SK-N-SH treated with all-trans-retinoic acid at 6 μM for 48 hours (cell line): ENCODE measurements around the gene GLP1R.

Experiments
- BACH2 ChIP-seq: fragments of 250-450 bp; sonication (Bioruptor Pico); IDR thresholded peaks from 2 replicates; pipeline ENCODE4 v1.9.0; 2021; ENCODE audit warnings: mild to moderate bottlenecking, borderline replicate concordance
- CREB5 ChIP-seq: fragments of 250-450 bp; sonication (Bioruptor Pico); IDR thresholded peaks from 2 replicates; pipeline ENCODE4 v1.5.1; 2020; ENCODE audit warnings: low read depth, mild to moderate bottlenecking, moderate library complexity
- CSDC2 ChIP-seq: fragments of 250-450 bp; sonication (Bioruptor Pico); IDR thresholded peaks from 2 replicates; pipeline ENCODE4 v1.5.0; 2020; ENCODE audit warnings: mild to moderate bottlenecking, moderate library complexity
- CSRNP3 ChIP-seq: fragments of 250-450 bp; sonication (Bioruptor Pico); IDR thresholded peaks from 2 replicates; pipeline ENCODE4 v1.5.1; 2021; ENCODE audit warnings: mild to moderate bottlenecking, moderate library complexity
- ISL1 ChIP-seq: fragments of 250-450 bp; sonication (Bioruptor Pico); IDR thresholded peaks from 2 replicates; pipeline ENCODE4 v2.1.2; 2022; ENCODE audit warnings: mild to moderate bottlenecking, moderate library complexity
- OSR1 ChIP-seq: fragments of 250-450 bp; sonication (Bioruptor Pico); IDR thresholded peaks from 2 replicates; pipeline ENCODE4 v1.8.0; 2022; ENCODE audit warnings: moderate library complexity, mild to moderate bottlenecking, inconsistent platforms
- PATZ1 ChIP-seq: fragments of 250-450 bp; sonication (Bioruptor Pico); IDR thresholded peaks from 2 replicates; pipeline ENCODE4 v1.8.0; 2020; ENCODE audit warnings: mild to moderate bottlenecking, moderate library complexity, borderline replicate concordance
- PPARA ChIP-seq: fragments of 250-450 bp; sonication (Bioruptor Pico); IDR thresholded peaks from 2 replicates; pipeline ENCODE4 v1.5.0; 2020; ENCODE audit warnings: mild to moderate bottlenecking, borderline replicate concordance
- RARB ChIP-seq: fragments of 250-450 bp; sonication (Bioruptor Pico); IDR thresholded peaks from 2 replicates; pipeline ENCODE4 v1.8.0; 2021; ENCODE audit warnings: mild to moderate bottlenecking, moderate library complexity
- ZFP3 ChIP-seq: fragments of 250-450 bp; sonication (Bioruptor Pico); IDR thresholded peaks from 2 replicates; pipeline ENCODE4 v1.5.0; 2020; ENCODE audit warnings: mild to moderate bottlenecking, moderate library complexity
- ZFP30 ChIP-seq: fragments of 450-650 bp; formaldehyde crosslinking; IDR thresholded peaks from 2 replicates; pipeline ENCODE4 v1.5.0; 2022; ENCODE audit warnings: mild to moderate bottlenecking, moderate library complexity
- ZNF565 ChIP-seq: fragments of 450-650 bp; formaldehyde crosslinking; conservative IDR thresholded peaks from 2 replicates; pipeline ENCODE4 v1.5.0; 2020; ENCODE audit warnings: low read depth, mild to moderate bottlenecking, moderate library complexity
- ZNF8 ChIP-seq: fragments of 450-650 bp; formaldehyde crosslinking; IDR thresholded peaks from 2 replicates; pipeline ENCODE4 v1.5.0; 2020; ENCODE audit warnings: mild to moderate bottlenecking, moderate library complexity

- TF ChIP-seq OSR1 (CRISPR knock-in tag) (no peak), ZFP30 (no peak), ISL1 (CRISPR knock-in tag) (no peak), ZNF8 (no peak), PATZ1 (CRISPR knock-in tag) (no peak), RARB (no peak), ZFP3 (CRISPR knock-in tag) (no peak), BACH2 (CRISPR knock-in tag) (no peak), CSDC2 (CRISPR knock-in tag) (no peak), CREB5 (no peak), PPARA (CRISPR knock-in tag) (no peak), CSRNP3 (no peak), ZNF565 (no peak)
These were observed 19.8 kb downstream of the GLP1R start for GRCh38 chr6:39068391-39068790.
